CD4-positive, alpha-beta T cell treated with Interleukin-6 for 4 hours (primary cell): ENCODE results near the gene PTPRG.
"Not testable (repeated sequence)": the region's sequence is repeated elsewhere in the genome, so short reads cannot be mapped to it uniquely, and the experiment has no call there.

Experiments
- DNase-seq: peaks from one replicate; pipeline ENCODE4 v3.0.0-alpha.2; 2020; ENCODE audit warnings: mixed read lengths

The PTPRG gene

GRCh38 chr3:61688307-61688984 is 127.1 kb downstream of the PTPRG start:
- no peak for DNase-seq

DNA sequence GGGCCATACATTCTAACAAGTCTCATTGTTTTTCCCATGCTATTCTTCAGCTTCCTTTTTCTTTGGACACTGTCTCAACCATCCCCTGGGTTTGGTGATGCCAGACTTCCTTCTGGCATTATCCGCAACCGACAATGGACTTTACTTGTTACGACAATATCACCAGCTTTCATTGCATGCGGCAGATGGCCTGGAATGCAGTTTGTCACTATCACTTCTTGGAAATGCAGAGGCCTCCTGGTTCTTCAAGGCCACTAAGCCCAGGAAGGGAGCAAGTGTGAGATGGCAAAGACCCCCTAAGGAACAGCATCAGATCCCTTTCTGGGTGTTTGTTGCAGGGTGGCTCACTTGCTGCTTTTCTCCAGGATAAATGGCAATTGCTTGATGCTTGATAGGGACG is 128.6 kb downstream of the PTPRG start:
- DNase-seq: no peak

DNA sequence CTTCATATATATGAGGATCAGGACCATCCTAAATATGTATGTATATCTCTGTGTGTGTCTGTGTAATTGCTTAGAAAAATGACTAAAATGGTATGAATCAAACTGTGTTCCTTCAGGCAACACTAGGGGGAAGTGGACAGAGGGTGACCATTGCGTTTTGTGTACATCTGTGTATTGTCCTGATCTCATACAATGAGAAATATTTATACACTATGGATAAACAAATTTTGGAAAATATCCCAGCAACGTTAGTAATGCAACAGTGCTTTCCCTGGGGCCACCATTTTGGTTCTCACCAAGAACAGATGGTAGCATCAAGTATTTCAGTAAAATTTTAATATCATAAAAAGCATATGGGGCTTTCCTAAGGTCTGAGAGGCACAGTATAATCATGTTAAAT is 130.1 kb downstream of the PTPRG start:
- DNase-seq: no peak

- no peak for DNase-seq
Measured at GRCh38 chr3:61697301-61697700, 135.9 kb downstream of the PTPRG start.

- not testable (repeated sequence) for DNase-seq
Measured at GRCh38 chr3:61698278-61699072, 137.1 kb downstream of the PTPRG start.

DNA sequence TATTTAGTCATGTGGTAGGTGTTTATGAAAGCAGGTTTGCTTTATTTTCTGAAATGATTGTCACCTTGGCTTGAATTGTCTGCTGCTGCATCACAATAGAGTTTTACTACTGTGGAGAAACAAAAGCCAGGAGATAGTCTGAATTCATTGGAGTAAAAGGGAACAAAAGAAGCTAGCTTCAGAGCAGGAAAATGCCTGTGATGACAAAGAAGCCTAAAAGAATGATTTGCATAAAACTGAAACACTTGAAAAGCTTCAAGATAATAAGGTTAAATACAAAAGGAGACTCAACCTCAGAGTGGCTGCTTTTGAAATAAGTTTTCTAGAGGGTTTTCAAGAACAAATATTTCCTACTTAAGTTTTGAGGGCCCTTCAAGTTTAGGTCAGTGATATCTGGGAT is 138.3 kb downstream of the PTPRG start:
- DNase-seq: no peak

DNA sequence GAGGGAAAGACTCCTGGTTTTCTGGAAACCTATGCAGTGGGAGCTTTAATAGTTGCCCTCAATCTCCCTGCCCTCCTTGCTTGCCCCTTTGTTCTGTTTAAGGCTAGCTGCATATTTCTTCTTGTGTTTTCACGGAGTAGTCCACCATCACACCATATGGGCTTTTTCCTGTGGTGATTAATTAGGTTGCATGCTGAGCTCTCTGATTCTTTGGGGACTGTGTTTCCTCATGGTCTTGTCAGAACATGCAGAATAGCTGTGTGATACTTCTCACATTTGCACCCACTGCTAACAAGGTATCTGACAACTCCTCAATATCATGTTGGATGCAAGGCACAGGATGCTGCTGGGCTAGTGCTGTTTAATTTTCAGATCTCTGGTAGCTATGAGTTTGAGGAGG is 139.6 kb downstream of the PTPRG start:
- no peak for DNase-seq

DNA sequence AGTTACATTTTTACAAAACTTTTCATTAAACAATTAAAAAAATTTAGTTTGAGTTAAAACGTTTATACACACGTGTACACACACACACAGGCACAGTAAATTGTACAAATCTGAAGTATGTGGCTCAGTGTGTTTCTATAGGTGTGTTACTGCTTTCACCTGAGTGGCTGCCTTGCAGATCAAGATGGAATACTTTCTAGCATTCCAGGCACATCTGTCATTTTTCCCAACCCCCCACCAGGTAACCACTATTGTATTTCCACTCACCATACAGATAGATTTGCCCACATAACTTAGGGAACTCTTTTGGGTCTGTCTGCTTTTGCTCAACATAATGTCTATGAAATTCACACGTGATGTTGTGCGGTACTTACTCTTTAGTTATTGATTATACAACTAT is 141.1 kb downstream of the PTPRG start:
- no peak for DNase-seq

DNA sequence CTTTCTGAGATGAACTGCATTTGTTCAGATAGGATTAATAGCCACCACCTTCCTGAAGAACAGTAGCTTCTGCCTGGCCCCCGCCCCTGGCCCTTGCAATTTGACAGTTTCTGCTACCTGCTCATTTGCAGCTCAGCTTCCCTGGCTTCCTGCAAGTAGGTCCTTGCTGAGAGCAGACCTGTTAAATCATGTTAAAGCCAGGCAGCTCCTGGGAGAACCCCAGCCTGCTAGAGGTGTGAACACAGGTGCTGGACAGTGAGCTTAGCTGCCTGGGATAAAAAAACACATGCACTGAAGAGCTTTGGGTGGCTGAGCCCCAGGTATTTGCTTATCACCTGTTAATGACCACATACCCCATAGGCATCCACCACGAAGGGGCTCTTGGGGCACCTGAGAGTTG is 143.4 kb downstream of the PTPRG start:
- DNase-seq: no peak

GRCh38 chr3:61707492-61707891 is 146.1 kb downstream of the PTPRG start:
- DNase-seq: no peak

DNA sequence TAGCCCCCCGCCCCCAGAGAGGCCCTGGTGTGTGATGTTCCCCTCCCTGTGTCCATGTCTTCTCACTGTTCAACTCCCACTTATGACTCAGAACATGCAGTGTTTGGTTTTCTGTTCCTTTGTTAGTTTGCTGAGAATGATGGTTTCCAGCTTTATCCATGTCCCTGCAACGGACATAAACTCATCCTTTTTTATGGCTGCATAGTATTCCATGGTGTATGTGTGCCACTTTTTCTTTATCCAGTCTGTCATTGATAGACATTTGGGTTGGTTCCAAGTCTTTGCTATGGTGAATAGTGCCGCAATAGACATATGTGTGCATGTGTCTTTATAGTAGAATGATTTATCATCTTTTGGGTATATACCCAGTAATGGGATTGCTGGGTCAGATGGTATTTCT is 149.5 kb downstream of the PTPRG start:
- DNase-seq: not testable (repeated sequence)

DNA sequence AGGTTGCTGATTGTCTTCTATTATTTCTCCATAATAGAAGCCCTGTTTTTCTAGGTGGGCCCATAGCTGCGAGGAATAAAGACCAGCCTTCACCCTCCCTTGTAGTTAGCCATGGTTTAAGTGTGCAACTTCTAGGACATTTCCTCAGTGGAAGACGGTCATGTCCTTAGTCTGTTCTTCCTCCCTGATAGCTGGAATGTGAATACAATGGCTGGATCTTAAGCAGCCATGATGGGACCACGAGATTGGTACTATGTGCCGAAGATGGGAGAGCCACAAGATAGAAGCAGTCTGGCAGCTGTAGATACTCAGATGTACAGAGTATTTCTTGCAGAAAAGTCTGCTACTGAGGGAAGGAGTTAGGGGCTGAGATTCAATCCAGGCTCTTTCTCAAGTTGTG is 152.9 kb downstream of the PTPRG start:
- DNase-seq: no peak

- DNase-seq: no peak
Measured at GRCh38 chr3:61715886-61716527, 154.6 kb downstream of the PTPRG start.

GRCh38 chr3:61716693-61717092 is 155.3 kb downstream of the PTPRG start:
- not testable (repeated sequence) for DNase-seq

DNA sequence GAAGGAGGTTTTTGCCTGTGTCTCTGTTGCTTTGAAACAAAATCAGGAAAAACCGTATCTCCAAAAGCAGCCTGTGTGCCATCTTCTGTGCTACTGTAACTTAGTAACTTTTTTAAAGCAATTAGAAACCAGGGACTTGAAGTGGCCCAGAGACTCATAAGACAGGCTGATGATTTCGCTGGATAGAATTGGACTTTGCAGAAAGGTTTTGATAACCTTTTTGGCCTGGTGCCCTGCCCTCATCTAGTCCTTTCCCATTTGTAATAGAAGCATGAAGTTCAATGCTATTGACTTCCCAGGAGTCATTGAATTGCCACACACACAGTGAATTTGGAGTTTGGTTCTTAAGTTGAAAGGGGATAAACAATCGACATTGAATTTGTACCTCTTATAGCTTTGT is 157.2 kb downstream of the PTPRG start:
- no peak for DNase-seq

DNA sequence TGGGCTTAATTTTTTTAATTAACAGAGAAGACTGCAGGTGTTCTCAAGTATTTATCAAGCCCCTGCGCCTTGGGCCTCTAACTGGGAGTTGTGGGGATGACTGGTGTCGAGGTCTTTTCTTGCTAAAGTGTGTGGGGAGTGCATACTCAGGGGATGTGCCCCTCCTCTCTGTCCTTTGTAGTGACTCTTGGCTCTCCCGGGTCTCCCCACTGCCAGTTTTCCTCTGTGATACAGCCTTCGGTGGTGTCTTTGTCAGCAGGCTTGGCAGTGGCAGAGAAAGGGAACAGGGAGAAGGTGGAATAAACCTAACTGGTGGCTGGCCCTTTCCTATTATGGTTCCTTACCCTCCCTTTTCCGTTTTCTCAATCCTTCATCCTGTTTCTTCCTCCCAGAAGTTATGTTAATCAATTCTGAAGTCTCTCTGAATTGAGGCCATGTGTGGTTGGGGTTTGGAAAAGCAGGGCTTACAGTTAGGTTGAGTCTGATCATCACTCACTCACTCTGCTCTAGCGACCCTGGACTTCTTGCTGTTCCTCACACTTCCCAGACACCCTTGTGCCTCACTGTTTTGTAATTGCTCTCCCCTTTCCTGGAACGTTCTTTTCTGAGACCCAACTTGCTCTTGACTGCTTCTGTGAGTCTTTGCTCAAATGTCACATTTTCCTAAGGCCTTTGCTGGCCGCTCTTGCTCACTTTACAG is 158.1 kb downstream of the PTPRG start:
- DNase-seq: no peak

- no peak for DNase-seq
Measured at GRCh38 chr3:61723038-61723437, 161.7 kb downstream of the PTPRG start.

GRCh38 chr3:61724183-61724582 is 162.8 kb downstream of the PTPRG start:
- DNase-seq: no peak

DNA sequence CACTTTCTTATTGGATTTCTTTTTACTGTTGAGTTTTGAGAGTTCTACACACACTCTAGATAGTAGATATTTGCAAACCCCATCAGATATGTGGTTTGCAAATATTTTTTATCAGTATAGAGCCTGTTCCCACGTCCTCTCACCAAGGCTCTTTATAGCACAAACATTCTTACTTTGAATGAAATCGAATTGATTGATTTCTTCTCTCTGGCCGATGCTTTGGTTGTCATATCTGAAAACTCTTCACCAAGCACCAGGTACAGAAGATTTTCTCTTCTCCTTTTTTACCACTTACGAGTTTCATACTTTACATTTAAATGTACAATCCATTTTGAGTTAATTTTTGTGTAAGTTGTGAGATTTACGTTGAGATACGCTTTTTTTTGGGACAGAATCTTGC is 163.4 kb downstream of the PTPRG start:
- DNase-seq: no peak

DNA sequence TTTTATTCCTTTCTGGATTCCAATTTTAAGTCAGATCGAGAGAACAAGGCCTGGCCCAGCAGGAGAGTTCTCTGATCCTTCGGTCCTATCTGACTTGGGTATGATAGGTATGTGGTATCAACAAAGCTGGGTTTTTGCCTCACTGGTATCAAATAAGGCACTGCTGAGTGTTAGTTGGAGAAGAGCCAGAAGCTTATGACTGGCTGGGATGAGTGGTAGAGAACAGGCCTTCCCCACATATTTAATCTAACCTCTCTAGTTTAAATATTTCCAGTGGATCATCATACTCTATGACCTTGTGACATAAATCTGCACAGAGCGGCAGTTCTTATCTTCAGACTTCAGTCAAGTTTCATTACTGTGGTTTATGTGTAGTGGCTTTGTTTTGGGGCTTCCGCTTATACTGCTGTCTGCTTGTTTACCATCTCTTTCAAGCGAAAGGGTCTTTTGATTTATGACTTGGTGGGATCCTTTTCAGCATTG is 164.5 kb downstream of the PTPRG start:
- no peak for DNase-seq

DNA sequence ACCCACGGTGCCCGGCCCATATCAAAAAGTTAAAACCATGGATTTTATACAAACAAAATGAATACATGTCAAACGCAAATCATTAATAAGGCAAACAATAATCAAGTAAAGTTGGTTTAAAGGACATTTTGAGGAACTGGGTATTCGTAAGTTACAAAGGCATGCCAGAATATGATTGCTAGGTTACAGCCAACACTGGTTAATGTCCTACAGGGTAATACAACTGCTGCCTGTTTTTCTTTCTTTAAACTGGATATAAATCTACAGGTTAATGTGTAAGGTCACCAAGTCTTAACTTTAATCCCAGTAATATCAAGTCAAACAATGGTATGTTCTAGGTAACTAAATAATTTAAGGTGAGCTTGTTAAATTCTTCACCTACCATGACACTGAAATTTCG is 166.1 kb downstream of the PTPRG start:
- no peak for DNase-seq

DNA sequence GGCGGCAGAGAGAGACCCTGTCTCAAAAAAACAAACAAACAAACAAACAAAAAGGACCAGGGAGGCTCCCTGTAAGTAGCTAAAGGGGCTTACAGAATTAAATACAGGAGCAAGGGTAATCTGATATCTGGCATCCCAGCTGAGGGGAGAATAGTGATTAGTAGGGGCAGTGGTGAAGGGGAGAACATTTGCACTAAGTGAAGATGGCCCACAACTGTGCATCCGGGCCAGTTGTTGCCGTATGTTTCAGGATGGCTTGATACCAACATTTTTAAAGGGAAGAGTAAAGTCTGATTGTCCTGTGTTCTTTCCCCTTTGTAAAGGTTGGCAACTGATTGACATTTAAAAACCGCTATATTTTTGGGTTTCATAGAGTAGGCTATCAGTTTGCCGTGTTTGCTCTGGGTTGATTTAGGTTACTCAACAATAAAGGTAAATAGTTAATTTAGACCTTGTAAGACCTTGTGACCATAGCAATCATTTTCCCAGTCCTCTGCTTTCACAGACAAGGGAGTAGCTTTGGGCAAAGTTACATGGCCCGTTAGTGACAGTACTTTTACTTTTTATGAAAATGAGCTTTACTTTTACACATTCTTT is 167.8 kb downstream of the PTPRG start:
- DNase-seq: no peak

DNA sequence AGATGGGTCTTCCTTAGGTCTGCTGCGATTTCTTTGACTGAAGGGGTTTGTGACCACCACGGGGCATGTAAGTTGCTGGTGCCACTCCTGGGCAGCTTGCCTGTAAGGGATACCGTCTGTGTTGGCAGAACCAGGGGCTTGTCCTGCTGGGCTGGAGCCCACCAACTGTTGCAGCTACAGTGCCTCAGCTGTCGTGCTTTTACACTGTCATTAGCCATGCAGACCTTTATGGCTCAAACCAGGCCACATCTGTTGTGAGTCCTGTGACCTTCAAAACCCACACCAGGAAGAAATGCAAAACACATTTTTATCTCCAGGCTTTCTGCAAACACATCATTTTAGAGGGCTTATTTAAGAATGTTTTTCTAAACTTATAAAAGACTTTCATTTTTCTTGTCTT is 168.7 kb downstream of the PTPRG start:
- DNase-seq: no peak
